Measurements from ENCODE around the gene F12. TPM values are rescaled to one million over a fixed set of nuclear protein-coding genes. Genes with fewer than 3 reads are reported as not detected.

Gene F12
- total RNA-seq, 4 donors from 2014 or later, result 2.6 to 20.1 (median 5.6) TPM

DNA sequence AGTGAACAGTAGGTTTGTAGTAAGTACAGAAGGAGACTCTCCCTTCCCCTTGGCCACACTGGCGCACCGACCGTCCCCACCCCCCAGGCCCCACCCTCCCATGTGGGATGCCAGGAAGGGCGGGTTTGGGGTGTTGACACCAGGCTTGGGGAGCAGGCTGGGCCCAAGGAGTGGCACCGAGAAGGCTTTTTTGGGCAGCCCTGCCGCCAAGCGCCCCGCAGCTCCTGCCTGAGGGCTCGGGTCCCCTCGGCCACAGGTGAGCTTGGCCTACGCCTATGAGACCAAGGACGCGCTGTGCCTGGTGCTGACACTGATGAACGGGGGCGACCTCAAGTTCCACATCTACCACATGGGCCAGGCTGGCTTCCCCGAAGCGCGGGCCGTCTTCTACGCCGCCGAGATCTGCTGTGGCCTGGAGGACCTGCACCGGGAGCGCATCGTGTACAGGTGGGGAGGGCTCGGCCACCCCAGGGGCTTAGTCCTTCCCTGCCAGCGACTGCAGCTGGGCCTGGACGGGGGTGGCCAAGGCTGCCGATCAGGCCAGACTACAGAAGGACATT lies 24.4 kb upstream of the F12 start:
- peaks cover 0 to 41% (median 25%) of the 10 kb centered on the region in 4 donors for H3K36me3 ChIP-seq
- in situ Hi-C loops (cut with MboI; ENCODE audit: low pct_ligation_motif_present in 1 of 4, low pct_unique_long_range_greater_than_20kb in 1 of 4, low sequenced_read_pairs in 3 of 4), result no loop called here
- no peak for DNase-seq

DNA sequence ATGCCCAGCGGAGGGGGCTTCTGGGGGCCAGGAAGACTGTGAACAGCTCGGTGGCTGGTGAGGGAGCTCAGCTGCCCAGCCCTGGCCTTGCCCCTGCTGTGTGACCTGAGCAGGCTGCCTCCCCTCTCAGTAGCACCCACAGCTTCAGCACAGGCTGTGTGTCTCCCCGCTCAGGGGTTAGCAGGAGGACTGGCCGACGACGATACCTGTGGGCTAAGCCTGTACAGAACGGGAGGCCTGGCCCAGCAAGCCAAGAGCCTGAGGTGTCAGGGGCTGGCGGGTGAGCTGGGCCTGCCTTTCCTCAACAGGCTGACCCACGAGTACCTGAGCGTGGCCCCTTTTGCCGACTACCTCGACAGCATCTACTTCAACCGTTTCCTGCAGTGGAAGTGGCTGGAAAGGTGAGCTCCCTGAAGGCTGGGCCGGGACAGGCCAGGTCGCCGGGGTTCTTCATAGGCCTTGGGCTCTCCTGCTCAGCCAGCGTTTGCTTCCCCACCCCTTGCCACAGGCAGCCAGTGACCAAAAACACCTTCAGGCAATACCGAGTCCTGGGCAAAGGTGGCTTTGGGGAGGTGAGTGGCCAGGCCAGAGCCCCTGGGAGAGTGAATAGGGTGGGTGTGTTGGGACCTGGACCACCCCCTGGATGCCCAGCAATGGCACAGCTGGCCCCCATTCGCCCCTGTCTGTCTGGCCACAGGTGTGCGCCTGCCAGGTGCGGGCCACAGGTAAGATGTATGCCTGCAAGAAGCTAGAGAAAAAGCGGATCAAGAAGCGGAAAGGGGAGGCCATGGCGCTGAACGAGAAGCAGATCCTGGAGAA lies 23.7 kb upstream of the F12 start:
- H3K27ac ChIP-seq, result peak overlapping the region in 2 of 4 donors; percentile 90 to 95
- no peak for TF ChIP-seq POLR2A (IDR thresholded peaks at IDR 0.05)
- peaks cover 0 to 41% (median 25%) of the 10 kb centered on the region in 4 donors for H3K36me3 ChIP-seq
- 94% methylated on average over 25 of the region's 25 CpGs; no CpG with 5 or more reads in 1 of the 2 donors for WGBS, 2 donors (ENCODE audit: low coverage in 1 of 2)
- H3K4me3 ChIP-seq, result no peak overlapping the region
- no peak for DNase-seq
- H3K4me1 ChIP-seq, result peaks cover 19 to 28% (median 22%) of the 10 kb centered on the region in 4 donors
- intact Hi-C loops (cut with DNase I; ENCODE audit: low total_unique reads) (no loop called here), in situ Hi-C loops (cut with MboI; ENCODE audit: low pct_ligation_motif_present in 1 of 4, low pct_unique_long_range_greater_than_20kb in 1 of 4, low sequenced_read_pairs in 3 of 4) (no loop called here)
- H3K9me3 ChIP-seq, result no peaks in the 10 kb centered on the region
- no peaks in the 10 kb centered on the region for H3K27me3 ChIP-seq

More for the DNA sequence above, 24.4 kb upstream of the F12 start:
- intact Hi-C loops (cut with DNase I; ENCODE audit: low total_unique reads), result no loop called here
- Histone ChIP-seq H3K4me3 (no peak overlapping the region), H3K9me3 (no peaks in the 10 kb centered on the region), H3K4me1 (peaks cover 13 to 21% (median 18%) of the 10 kb centered on the region in 4 donors), H3K27ac (no peak overlapping the region), H3K27me3 (no peaks in the 10 kb centered on the region)
- 93% methylated on average over 29 of the region's 29 CpGs; no CpG with 5 or more reads in 1 of the 2 donors for WGBS, 2 donors (ENCODE audit: low coverage in 1 of 2)
- TF ChIP-seq EP300 (IDR thresholded peaks at IDR 0.05; ENCODE audit: low read depth) (no peak), POLR2AphosphoS5 (IDR thresholded peaks at IDR 0.05) (no peak), POLR2A (IDR thresholded peaks at IDR 0.05) (no peak)
- TF ChIP-seq, protein P1, sequence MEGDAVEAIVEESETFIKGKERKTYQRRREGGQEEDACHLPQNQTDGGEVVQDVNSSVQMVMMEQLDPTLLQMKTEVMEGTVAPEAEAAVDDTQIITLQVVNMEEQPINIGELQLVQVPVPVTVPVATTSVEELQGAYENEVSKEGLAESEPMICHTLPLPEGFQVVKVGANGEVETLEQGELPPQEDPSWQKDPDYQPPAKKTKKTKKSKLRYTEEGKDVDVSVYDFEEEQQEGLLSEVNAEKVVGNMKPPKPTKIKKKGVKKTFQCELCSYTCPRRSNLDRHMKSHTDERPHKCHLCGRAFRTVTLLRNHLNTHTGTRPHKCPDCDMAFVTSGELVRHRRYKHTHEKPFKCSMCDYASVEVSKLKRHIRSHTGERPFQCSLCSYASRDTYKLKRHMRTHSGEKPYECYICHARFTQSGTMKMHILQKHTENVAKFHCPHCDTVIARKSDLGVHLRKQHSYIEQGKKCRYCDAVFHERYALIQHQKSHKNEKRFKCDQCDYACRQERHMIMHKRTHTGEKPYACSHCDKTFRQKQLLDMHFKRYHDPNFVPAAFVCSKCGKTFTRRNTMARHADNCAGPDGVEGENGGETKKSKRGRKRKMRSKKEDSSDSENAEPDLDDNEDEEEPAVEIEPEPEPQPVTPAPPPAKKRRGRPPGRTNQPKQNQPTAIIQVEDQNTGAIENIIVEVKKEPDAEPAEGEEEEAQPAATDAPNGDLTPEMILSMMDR (IDR thresholded peaks at IDR 0.05), result no peak

DNA sequence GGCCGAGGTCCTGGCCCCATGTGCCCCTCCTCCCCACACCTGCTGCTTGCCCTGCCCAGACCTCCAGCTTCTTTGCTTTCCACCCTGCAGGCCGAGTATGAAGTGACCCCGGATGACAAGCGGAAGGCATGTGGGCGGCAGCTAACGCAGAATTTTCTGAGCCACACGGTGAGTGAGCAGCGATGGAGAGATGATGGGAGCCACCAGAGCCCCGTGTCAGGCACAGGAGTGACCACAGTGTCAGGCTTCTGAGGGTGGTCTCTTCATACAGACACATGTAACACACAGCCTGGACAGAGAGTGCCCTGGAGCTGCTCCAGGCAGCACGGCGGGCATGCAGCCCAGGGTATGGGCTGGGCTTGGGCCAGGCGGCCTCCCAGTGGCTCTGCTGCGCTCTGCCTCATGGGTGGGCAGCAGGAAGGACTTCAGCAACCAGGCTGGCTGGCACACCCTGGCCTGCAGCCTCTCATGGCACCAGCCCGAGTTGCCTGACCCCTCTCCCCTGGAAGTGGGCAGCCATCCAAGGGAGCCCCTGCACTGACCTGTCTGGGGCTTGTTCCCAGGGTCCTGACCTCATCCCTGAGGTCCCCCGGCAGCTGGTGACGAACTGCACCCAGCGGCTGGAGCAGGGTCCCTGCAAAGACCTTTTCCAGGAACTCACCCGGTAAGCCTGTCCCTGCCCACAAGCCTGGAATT lies 22.9 kb upstream of the F12 start:
- TF ChIP-seq POLR2AphosphoS5 (IDR thresholded peaks at IDR 0.05) (peak in 1 of 3 donors; percentile 8), EP300 (IDR thresholded peaks at IDR 0.05; ENCODE audit: low read depth) (no peak)

DNA sequence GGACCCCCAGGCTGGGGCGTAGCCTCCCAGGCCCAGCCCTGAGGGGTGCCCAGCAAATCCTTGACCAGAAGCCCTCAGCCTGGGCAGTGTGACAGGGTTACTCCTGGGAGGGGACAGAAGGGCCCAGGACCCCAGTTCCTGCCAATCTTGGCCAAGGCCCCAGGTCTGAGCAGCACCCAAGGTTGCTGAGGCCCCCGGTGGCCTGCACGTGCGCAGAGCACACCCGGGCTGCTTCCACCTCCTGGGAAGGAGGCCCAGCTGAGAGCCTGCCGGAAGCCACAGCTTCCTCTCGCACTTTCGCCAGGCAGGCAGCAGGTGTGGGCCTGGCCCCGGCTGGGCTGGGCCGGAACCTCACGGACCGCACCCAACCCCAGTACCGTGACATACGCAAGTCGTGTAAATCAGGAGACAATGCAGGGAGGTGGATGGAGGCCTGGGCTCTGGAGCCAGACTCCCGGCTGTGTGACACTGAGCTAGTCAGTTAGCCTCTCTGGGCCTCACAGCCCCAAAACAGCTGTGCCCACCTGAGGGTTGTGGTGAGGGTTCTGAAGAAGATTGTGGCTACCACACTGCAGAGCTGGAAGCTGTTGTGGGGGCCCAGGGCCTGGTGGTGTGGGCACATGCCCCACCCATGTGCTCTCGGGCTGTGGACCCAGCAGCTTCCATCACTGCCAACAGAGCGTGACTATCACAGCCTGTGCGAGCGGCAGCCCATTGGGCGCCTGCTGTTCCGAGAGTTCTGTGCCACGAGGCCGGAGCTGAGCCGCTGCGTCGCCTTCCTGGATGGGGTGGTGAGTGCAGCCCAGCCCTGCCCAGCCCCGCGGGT lies 22.2 kb upstream of the F12 start:
- in situ Hi-C loops (cut with MboI; ENCODE audit: low pct_ligation_motif_present in 1 of 4, low pct_unique_long_range_greater_than_20kb in 1 of 4, low sequenced_read_pairs in 3 of 4), result no loop called here

More for the DNA sequence above, 22.9 kb upstream of the F12 start:
- WGBS, 2 donors (ENCODE audit: low coverage in 1 of 2), result 76% methylated on average over 16 of the region's 18 CpGs; no CpG with 5 or more reads in 1 of the 2 donors
- Histone ChIP-seq H3K27me3 (no peaks in the 10 kb centered on the region), H3K4me3 (no peak overlapping the region), H3K4me1 (peaks cover 26 to 35% (median 29%) of the 10 kb centered on the region in 4 donors), H3K36me3 (peaks cover 0 to 41% (median 24%) of the 10 kb centered on the region in 4 donors), H3K27ac (peak overlapping the region; percentile 14 to 95 (median 76)), H3K9me3 (no peaks in the 10 kb centered on the region)
- intact Hi-C loops (cut with DNase I; ENCODE audit: low total_unique reads), result no loop called here
- no peak for DNase-seq
- in situ Hi-C loops (cut with MboI; ENCODE audit: low pct_ligation_motif_present in 1 of 4, low pct_unique_long_range_greater_than_20kb in 1 of 4, low sequenced_read_pairs in 3 of 4), result no loop called here

More for the DNA sequence above, 22.2 kb upstream of the F12 start:
- DNase-seq, result peak; percentile 82
- 58% methylated on average over 27 of the region's 29 CpGs; no CpG with 5 or more reads in 1 of the 2 donors for WGBS, 2 donors (ENCODE audit: low coverage in 1 of 2)
- TF ChIP-seq EP300 (IDR thresholded peaks at IDR 0.05; ENCODE audit: low read depth), result no peak
- TF ChIP-seq POLR2A (IDR thresholded peaks at IDR 0.05), result no peak
- TF ChIP-seq, protein P1 (IDR thresholded peaks at IDR 0.05), result no peak
- peak; percentile 28 to 65 (median 39) for TF ChIP-seq POLR2AphosphoS5 (IDR thresholded peaks at IDR 0.05)
- Histone ChIP-seq H3K27ac (peak overlapping the region; percentile 63 to 97 (median 92)), H3K36me3 (peaks cover 0 to 40% (median 20%) of the 10 kb centered on the region in 4 donors), H3K9me3 (no peaks in the 10 kb centered on the region), H3K4me1 (peaks cover 29 to 39% (median 30%) of the 10 kb centered on the region in 4 donors), H3K27me3 (no peaks in the 10 kb centered on the region), H3K4me3 (no peak overlapping the region)
- intact Hi-C loops (cut with DNase I; ENCODE audit: low total_unique reads), result no loop called here

All from transverse colon (tissue), 4 donors.